Endodermal cell (in vitro differentiated cells): Measurements from ENCODE around the gene MICAL3. TPM values are rescaled to one million over a fixed set of nuclear protein-coding genes. Genes with fewer than 3 reads are reported as not detected.

Experiments used
- DNase-seq: peaks from one replicate; pipeline ENCODE4 v3.0.0-alpha.2; 2017
- H3K27ac ChIP-seq: 2 replicates; pipeline ENCODE4 v1.5.1; 2013; ENCODE audit warnings: mild to moderate bottlenecking, low read depth, low read length, moderate library complexity
- H3K27me3 ChIP-seq: 2 replicates; pipeline ENCODE4 v1.6.1; 2013; ENCODE audit warnings: mild to moderate bottlenecking, low read length, moderate library complexity; ENCODE audit not compliant: insufficient read depth, control insufficient read depth, poor library complexity, severe bottlenecking
- H3K36me3 ChIP-seq: 2 replicates; pipeline ENCODE4 v1.7.0; 2013; ENCODE audit warnings: mild to moderate bottlenecking, low read length, moderate library complexity; ENCODE audit not compliant: control insufficient read depth, insufficient read depth
- H3K4me1 ChIP-seq: one replicate; pipeline ENCODE4 v1.7.0; 2013; ENCODE audit warnings: low read length; ENCODE audit not compliant: control insufficient read depth, insufficient read depth
- H3K4me3 ChIP-seq: 2 replicates; pipeline ENCODE4 v1.5.1; 2013; ENCODE audit warnings: mild to moderate bottlenecking, low read length, moderate library complexity
- H3K9ac ChIP-seq: 2 replicates; pipeline ENCODE4 v1.6.1; 2013; ENCODE audit warnings: mild to moderate bottlenecking, low read length, moderate library complexity; ENCODE audit not compliant: poor library complexity, severe bottlenecking; ENCODE audit errors: extremely low read depth
- H3K9me3 ChIP-seq: 2 replicates; pipeline ENCODE4 v1.6.1; 2013; ENCODE audit warnings: mild to moderate bottlenecking, low read length, moderate library complexity; ENCODE audit not compliant: control insufficient read depth
- H3K27ac Mint-ChIP-seq: 2 replicates; pipeline ENCODE4 v1.8.0; 2020; ENCODE audit warnings: mixed read lengths
- H3K27me3 Mint-ChIP-seq: 2 replicates; pipeline ENCODE4 v1.8.0; 2021; ENCODE audit warnings: mild to moderate bottlenecking, mixed read lengths; ENCODE audit not compliant: insufficient read depth
- H3K36me3 Mint-ChIP-seq: 2 replicates; pipeline ENCODE4 v1.8.0; 2020; ENCODE audit warnings: low read depth, mixed read lengths
- H3K4me1 Mint-ChIP-seq: 2 replicates; pipeline ENCODE4 v1.8.0; 2020; ENCODE audit warnings: mixed read lengths
- H3K4me3 Mint-ChIP-seq: 2 replicates; pipeline ENCODE4 v1.8.0; 2020; ENCODE audit warnings: mild to moderate bottlenecking, moderate library complexity, mixed read lengths
- H3K9me3 Mint-ChIP-seq: 2 replicates; pipeline ENCODE4 v1.8.0; 2020; ENCODE audit warnings: mild to moderate bottlenecking, mixed read lengths
- CTCF ChIP-seq: fragments of 200-600 bp; sonication (generic); conservative IDR thresholded peaks from 2 replicates; pipeline ENCODE4 v1.5.0; 2021; ENCODE audit warnings: antibody characterized with exemption, mild to moderate bottlenecking
- WGBS, 2 experiments: methylation state at CpG; one replicate each; pipeline versions ENCODE4 v1.1.5 to v1.1.7; 2013; ENCODE audit warnings: missing lambda C conversion rate in 2 of 2, mixed read lengths in 1 of 2; ENCODE audit not compliant: insufficient coverage in 1 of 2, insufficient read length in 1 of 2; 5-methylcytosine and 5-hydroxymethylcytosine counted together
- total RNA-seq, 2 donors: library from RNA; stranded (reverse); fragmentation: NEBNext Ultra II Directional in 1 of 2; extraction: Animal tissue kit (Norgen Biotek cat#: 25700) in 1 of 2; gene quantifications; 2 replicates in 1 of 2; 3 replicates in 1 of 2; pipeline ENCODE4 v1.2.1, GENCODE V29; 2021

The MICAL3 gene
- total RNA-seq, 2 donors from 2014 or later = 42.8 to 48.1 TPM

- H3K27ac Mint-ChIP-seq = no peak overlapping the region
- TF ChIP-seq CTCF = no peak
- WGBS, 2 experiments = 94 to 99% methylated on average over 9 to 18 of the region's 18 CpGs
Measured at GRCh38 chr22:17930455-17931313, 93.7 kb downstream of the MICAL3 start.

GRCh38 chr22:17929909-17930308, 94.5 kb downstream of the MICAL3 start:
- Histone ChIP-seq H3K9ac (no peak overlapping the region), H3K36me3 (no peaks in the 10 kb centered on the region), H3K4me1 (no peaks in the 10 kb centered on the region), H3K27me3 (no peaks in the 10 kb centered on the region), H3K4me3 (no peak overlapping the region), H3K9me3 (no peaks in the 10 kb centered on the region), H3K27ac (no peak overlapping the region)
- no peak for TF ChIP-seq CTCF
- no peaks in the 10 kb centered on the region for H3K9me3 Mint-ChIP-seq
- H3K4me3 Mint-ChIP-seq = no peak overlapping the region
- WGBS, 2 experiments = 95 to 100% methylated on average over 5 to 7 of the region's 7 CpGs
- H3K36me3 Mint-ChIP-seq = no peaks in the 10 kb centered on the region
- H3K4me1 Mint-ChIP-seq = peaks cover 27% of the 10 kb centered on the region
- no peaks in the 10 kb centered on the region for H3K27me3 Mint-ChIP-seq
- DNase-seq = no peak
- no peak overlapping the region for H3K27ac Mint-ChIP-seq

More at GRCh38 chr22:17930455-17931313, 93.7 kb downstream of the MICAL3 start:
- no peak for DNase-seq
- no peaks in the 10 kb centered on the region for H3K9me3 Mint-ChIP-seq
- H3K27ac ChIP-seq = no peak overlapping the region
- H3K4me1 ChIP-seq = no peaks in the 10 kb centered on the region
- no peaks in the 10 kb centered on the region for H3K36me3 Mint-ChIP-seq
- no peak overlapping the region for H3K4me3 Mint-ChIP-seq
- no peaks in the 10 kb centered on the region for H3K27me3 ChIP-seq
- no peak overlapping the region for H3K9ac ChIP-seq
- no peaks in the 10 kb centered on the region for H3K27me3 Mint-ChIP-seq
- no peaks in the 10 kb centered on the region for H3K9me3 ChIP-seq
- no peaks in the 10 kb centered on the region for H3K36me3 ChIP-seq
- no peak overlapping the region for H3K4me3 ChIP-seq
- peaks cover 21% of the 10 kb centered on the region for H3K4me1 Mint-ChIP-seq

- Mint-ChIP-seq H3K4me1 (peaks cover 20% of the 10 kb centered on the region), H3K9me3 (no peaks in the 10 kb centered on the region), H3K4me3 (no peak overlapping the region), H3K36me3 (no peaks in the 10 kb centered on the region), H3K27ac (no peak overlapping the region), H3K27me3 (no peaks in the 10 kb centered on the region)
- Histone ChIP-seq H3K27ac (no peak overlapping the region), H3K9me3 (no peaks in the 10 kb centered on the region), H3K9ac (no peak overlapping the region), H3K4me1 (no peaks in the 10 kb centered on the region), H3K36me3 (no peaks in the 10 kb centered on the region), H3K4me3 (no peak overlapping the region), H3K27me3 (no peaks in the 10 kb centered on the region)
- DNase-seq = no peak
- no peak for TF ChIP-seq CTCF
- 95 to 96% methylated on average over 6 to 7 of the region's 7 CpGs for WGBS, 2 experiments
Measured at GRCh38 chr22:17928391-17928790, 96.0 kb downstream of the MICAL3 start.
